ENCODE data around the gene RDH8. TPM values are rescaled to one million over a fixed set of nuclear protein-coding genes. Genes with fewer than 3 reads are reported as not detected.
A peak's percentile ranks its signal among the peaks of the same experiment; 100 is the strongest.

The RDH8 gene
- total and polyA plus RNA-seq, 4 donors = not detected

DNA sequence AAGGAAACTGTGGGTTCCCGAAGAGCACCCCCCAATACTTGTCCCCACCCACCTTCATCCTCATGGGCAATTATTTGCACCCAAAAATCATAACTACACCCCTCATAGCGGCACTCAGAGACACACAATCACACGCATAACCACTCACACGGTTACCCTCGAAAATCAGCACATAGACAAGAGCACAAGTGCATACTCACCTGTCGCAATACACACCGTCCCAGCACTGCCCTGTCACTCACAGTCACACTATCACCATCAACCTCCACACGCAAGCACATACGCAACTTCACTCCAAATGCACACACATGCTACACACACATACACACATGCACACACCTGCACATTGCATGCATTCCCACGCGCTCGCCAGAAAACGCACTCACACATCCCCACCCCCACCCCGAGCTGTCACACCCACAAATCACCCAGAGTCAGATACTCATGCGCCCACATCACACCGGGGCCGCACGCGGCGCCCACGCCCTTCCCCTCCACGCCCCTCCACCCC, 3.5 kb upstream of the RDH8 start:
- H3K36me3 ChIP-seq (ENCODE audit: control insufficient read depth in 4 of 4, insufficient read depth in 4 of 4, low read length in 4 of 4) = no peaks in the 10 kb centered on the region
- H3K4me1 ChIP-seq (ENCODE audit: control insufficient read depth in 5 of 5, insufficient read depth in 5 of 5, low read length in 5 of 5) = peaks cover 0 to 14% (median 3%) of the 10 kb centered on the region in 5 donors
- H3K9me3 ChIP-seq (ENCODE audit: control insufficient read depth in 4 of 4, insufficient read depth in 3 of 4, low read length in 3 of 4) = peaks cover 0 to 3% (median 0%) of the 10 kb centered on the region in 4 donors
- no peak for ATAC-seq (ENCODE audit: insufficient read depth, low FRiP score)
- peaks cover 4 to 37% (median 21%) of the 10 kb centered on the region in 3 donors for H3K27me3 ChIP-seq (ENCODE audit: control insufficient read depth in 3 of 3, insufficient read depth in 3 of 3, low read length in 2 of 3)
- H3K9ac ChIP-seq (ENCODE audit: insufficient read depth in 1 of 2, low read length in 2 of 2) = no peak overlapping the region
- no peak overlapping the region for H3K27ac ChIP-seq (ENCODE audit: low read depth in 1 of 2, low read length in 1 of 2)
- DNase-seq = no peak
- peak overlapping the region; percentile 17 for H3K4me3 ChIP-seq
- WGBS, 2 donors = 5 to 13% methylated on average over 22 of the region's 22 CpGs
- TF ChIP-seq, protein P1, sequence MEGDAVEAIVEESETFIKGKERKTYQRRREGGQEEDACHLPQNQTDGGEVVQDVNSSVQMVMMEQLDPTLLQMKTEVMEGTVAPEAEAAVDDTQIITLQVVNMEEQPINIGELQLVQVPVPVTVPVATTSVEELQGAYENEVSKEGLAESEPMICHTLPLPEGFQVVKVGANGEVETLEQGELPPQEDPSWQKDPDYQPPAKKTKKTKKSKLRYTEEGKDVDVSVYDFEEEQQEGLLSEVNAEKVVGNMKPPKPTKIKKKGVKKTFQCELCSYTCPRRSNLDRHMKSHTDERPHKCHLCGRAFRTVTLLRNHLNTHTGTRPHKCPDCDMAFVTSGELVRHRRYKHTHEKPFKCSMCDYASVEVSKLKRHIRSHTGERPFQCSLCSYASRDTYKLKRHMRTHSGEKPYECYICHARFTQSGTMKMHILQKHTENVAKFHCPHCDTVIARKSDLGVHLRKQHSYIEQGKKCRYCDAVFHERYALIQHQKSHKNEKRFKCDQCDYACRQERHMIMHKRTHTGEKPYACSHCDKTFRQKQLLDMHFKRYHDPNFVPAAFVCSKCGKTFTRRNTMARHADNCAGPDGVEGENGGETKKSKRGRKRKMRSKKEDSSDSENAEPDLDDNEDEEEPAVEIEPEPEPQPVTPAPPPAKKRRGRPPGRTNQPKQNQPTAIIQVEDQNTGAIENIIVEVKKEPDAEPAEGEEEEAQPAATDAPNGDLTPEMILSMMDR (IDR thresholded peaks at IDR 0.05; ENCODE audit: control extremely low read depth, extremely low read depth) = no peak

- Histone ChIP-seq H3K9ac (ENCODE audit: insufficient read depth in 1 of 2, low read length in 2 of 2) (no peak within 1 kb of the TSS), H3K9me3 (ENCODE audit: control insufficient read depth in 4 of 4, insufficient read depth in 3 of 4, low read length in 3 of 4) (peaks cover 0 to 2% (median 0%) of the 10 kb centered on the region in 4 donors), H3K4me1 (ENCODE audit: control insufficient read depth in 5 of 5, insufficient read depth in 5 of 5, low read length in 5 of 5) (peaks cover 0 to 13% (median 3%) of the 10 kb centered on the region in 5 donors), H3K27me3 (ENCODE audit: control insufficient read depth in 3 of 3, insufficient read depth in 3 of 3, low read length in 2 of 3) (peaks cover 4 to 37% (median 21%) of the 10 kb centered on the region in 3 donors), H3K27ac (ENCODE audit: low read depth in 1 of 2, low read length in 1 of 2) (no peak within 1 kb of the TSS), H3K4me3 (peak within 1 kb of the TSS; percentile 33), H3K36me3 (ENCODE audit: control insufficient read depth in 4 of 4, insufficient read depth in 4 of 4, low read length in 4 of 4) (no peaks in the 10 kb centered on the region)
- peak; percentile 30 to 58 (median 44) for DNase-seq
- TF ChIP-seq, protein P1 (IDR thresholded peaks at IDR 0.05; ENCODE audit: control extremely low read depth, extremely low read depth) = no peak
- 2% methylated on average over 34 to 38 of the region's 38 CpGs for WGBS, 2 donors
- ATAC-seq (ENCODE audit: insufficient read depth, low FRiP score) = no peak
Measured at GRCh38 chr19:10010247-10010691, 3.0 kb upstream of the RDH8 start, which contains the start of gene COL5A3. Gene COL5A3 (minus strand): TSS chr19:10010504. CDS start chr19:10010385, 119 bp downstream.

DNA sequence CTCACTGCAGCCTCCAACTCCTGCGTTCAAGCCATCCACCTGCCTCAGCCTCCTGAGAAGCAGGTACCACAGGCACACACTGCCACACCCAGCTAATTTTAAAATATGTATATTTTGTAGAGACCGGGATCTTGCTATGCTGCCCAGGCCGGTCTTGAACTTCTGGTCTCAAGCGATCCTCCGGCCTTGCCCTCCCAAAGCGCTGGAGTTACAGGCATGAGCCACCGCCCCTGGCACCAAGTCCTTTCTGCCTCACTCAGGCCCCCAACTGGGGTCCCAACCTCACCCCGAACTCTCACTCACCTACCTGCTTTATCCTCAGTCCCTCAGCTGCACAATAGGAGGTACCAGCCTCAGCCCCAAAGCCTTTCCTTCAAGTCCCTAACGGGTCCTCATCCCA, 2.3 kb upstream of the RDH8 start:
- WGBS, 2 donors = 61 to 89% methylated on average over 9 of the region's 9 CpGs
- no peak overlapping the region for H3K4me3 ChIP-seq
- TF ChIP-seq, protein P1 (IDR thresholded peaks at IDR 0.05; ENCODE audit: control extremely low read depth, extremely low read depth) = no peak

More for the DNA sequence above, 2.3 kb upstream of the RDH8 start:
- Histone ChIP-seq H3K36me3 (ENCODE audit: control insufficient read depth in 4 of 4, insufficient read depth in 4 of 4, low read length in 4 of 4) (no peaks in the 10 kb centered on the region), H3K27me3 (ENCODE audit: control insufficient read depth in 3 of 3, insufficient read depth in 3 of 3, low read length in 2 of 3) (peaks cover 4 to 37% (median 21%) of the 10 kb centered on the region in 3 donors), H3K9me3 (ENCODE audit: control insufficient read depth in 4 of 4, insufficient read depth in 3 of 4, low read length in 3 of 4) (peaks cover 0 to 2% (median 0%) of the 10 kb centered on the region in 4 donors), H3K4me1 (ENCODE audit: control insufficient read depth in 5 of 5, insufficient read depth in 5 of 5, low read length in 5 of 5) (peaks cover 0 to 13% (median 3%) of the 10 kb centered on the region in 5 donors), H3K9ac (ENCODE audit: insufficient read depth in 1 of 2, low read length in 2 of 2) (no peak overlapping the region), H3K27ac (ENCODE audit: low read depth in 1 of 2, low read length in 1 of 2) (no peak overlapping the region)
- ATAC-seq (ENCODE audit: insufficient read depth, low FRiP score) = no peak
- DNase-seq = no peak

All from lung (tissue), 12 donors.